HG02852 (cell line): ENCODE measurements around the gene LIG3.
A peak's percentile ranks its signal among the peaks of the same experiment; 100 is the strongest.
"Not testable (repeated sequence)": the region's sequence is repeated elsewhere in the genome, so short reads cannot be mapped to it uniquely, and the experiment has no call there.

Experiments used
- ATAC-seq: cut with Tn5 transposase; IDR thresholded peaks from one replicate; pipeline ENCODE4 v1.9.1; 2021; ENCODE audit warnings: mild to moderate bottlenecking, moderate library complexity; ENCODE audit not compliant: unreplicated experiment

LIG3 gene

DNA sequence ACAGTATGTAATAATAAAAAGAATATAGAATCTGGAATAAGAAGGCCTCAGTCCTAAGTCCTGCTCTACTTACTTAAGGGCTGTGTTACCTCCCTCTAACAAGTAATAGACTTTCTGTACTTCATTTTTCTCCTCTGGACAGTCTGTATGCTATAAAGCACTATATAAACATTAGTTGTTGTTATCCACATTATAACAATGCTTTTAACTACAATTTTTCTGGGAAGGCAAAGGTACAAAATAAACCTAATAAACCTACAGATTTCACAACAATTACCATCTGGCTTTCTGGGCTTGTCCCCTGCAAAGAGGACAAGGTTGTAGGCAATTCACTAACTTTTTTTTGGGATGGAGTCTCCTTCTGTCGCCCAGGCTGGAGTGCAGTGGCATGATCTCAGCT lies 50.5 kb downstream of the LIG3 start:
- no peak for ATAC-seq

DNA sequence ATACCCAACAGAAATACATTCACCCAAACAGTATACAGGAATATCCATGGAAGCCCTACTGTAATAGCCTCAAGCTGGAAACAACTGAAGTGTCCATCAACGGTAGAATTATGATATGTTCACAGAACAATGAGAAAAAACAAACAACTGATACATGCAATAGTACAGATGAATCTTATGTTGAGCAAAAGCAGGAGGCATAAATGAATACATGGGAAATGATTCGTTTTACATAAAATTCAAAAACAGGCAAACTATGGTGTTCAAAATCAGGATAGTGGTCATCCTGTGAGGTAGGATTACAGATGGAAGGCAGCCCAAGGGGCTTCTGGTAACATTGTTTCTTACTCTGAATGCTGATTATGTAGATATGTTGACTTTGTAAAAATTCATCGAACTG lies 58.1 kb downstream of the LIG3 start:
- no peak for ATAC-seq

DNA sequence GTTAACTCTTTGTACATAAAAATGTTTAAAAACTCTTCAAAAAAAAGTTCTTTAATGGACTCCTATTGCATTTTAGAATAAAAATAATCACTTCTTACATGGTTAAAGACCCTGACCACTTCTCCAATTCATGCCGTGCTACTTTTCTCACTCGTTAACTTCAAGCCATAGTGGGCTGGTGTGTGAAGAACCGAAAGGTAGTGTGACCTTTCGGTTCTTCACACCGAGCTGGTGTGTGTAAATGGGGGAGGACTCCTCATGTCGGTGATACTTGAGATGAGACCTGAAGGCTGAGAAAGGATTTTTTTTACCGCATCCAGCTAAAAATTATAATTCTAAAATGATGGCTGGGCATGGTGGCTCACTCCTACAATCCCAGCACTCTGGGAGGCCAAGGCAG lies 61.1 kb downstream of the LIG3 start:
- no peak for ATAC-seq

DNA sequence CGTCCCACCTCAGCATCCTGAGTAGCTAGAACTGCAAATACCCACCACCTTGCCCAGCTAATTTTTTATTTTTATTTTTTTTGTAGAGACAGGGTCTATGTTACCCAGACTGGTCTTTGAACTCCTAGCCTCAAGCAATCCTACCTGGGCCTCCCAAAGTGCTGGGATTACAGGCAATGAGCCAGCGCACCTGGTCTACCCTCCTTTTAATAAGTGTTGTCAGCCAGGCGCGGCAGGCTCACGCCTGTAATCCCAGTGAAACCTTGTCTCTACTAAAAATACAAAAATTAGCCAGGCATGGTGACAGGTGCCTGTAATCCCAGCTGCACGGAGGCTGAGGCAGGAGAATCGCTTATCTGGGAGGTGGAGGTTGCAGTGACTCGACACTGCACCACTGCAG lies 63.9 kb downstream of the LIG3 start:
- ATAC-seq, result no peak

DNA sequence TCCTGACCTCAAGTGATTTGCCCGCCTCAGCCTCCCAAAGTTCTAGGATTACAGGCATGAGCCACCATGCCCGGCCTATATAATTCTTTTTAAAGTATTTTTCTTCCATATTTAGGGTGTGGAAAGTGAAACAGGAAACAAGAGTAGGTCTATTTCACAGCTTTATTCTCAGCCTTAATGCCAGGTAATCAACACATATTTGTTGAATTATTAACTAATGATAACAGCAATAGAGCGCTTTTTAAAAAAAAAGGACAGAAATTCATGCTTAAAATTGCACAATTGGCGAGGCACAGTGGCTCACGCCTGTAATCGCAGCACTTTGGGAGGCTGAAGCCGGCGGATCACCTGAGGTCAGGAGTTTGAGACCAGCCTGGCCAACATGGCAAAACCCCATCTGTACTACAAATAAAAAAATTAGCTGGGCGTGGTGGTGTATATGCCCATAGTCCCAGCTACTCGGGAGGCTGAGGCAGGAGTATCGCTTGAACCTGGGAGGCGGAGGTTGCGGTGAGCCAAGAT lies 65.2 kb downstream of the LIG3 start:
- not testable (repeated sequence) for ATAC-seq

DNA sequence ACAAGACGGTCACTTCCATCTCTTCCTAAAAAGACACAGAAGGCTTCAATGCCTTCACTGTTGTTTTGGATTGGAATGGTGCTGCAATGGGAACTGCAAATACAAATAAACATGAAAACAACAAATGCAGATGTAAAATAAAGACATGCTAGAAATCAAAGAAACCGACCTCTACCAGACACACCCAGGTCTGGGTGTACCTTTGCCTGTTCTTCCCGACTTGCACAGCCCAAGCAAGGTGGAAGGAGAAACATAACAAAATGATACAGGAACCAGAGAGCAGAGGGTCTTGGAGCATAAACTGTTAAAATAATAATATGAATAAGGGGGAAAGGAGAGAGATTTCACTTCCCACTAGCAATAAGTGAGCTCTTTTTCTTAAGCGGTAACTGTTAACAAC lies 65.9 kb downstream of the LIG3 start:
- no peak for ATAC-seq

DNA sequence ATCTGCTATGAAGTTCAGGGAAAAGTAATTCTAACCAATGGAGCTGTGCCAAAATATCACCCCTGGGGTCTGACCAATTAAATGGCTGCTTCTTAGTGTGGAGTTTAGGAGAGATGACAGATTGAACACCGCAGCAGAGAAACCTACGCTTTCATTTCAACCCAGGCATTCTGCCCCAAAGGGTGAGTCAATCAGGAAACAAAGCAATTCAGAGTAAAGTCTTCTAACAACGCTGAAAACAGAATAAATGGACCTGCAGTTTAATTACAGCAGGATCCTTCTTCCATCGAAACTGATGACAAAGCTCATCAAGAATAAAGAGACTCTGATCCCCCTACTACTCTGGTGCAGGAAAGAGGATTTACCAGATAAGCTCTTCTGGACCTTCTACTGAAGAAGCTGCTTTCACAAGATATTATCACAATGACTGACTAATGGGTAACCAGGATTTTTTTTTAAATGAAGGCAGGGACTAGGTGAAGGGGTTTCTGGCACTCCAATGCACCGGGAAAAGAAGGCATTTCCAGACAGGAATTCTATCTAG lies 66.5 kb downstream of the LIG3 start:
- ATAC-seq, result no peak

DNA sequence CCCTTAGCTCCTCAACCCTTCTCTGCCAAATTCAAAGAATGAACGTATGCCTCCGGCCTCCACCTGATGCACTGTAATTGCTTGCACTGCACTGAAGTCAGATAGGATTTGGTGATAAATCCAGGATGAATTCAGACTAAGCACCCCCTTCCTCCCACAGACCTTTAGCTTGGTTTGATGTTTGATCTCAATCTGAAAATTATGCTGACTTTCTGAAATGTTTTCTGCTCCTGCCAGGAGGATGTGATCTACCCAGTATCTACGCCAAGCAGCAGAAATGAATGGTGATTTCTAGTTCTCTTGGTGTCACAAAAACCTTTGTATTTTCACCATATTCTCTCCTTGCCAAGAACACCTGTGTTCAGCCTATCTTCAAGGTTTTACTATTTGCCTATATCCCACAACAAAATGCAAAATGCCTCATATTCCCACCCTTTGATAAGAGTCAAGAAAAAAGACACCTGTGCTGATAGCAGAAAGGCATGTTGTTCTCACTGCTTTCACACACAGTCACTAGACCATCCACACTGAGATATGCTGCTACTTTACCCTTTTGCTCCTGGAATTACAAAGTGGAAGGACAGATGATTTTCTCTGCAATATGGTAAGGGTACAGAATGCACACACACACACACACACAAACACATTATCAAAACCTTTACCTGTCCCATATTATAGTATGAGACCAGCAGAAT lies 68.5 kb downstream of the LIG3 start:
- no peak for ATAC-seq

DNA sequence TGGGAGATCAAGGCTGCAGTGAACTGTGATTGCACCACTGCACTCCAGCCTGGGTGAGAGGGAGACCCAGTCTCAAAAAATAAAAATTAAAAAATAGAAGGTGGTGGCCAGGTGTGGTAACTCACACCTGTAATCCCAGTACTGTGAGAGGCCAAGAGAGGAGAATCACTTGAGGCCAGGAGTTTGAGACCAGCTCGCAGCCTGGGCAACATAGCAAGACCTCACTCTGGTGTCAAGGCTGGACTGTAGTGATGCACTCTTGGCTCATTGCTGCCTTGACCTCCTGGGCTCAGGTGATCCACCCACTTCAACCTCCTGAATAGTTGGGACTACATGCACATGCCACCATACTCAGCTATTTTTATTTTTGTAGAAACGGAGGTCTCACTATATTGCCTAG lies 69.9 kb downstream of the LIG3 start:
- no peak for ATAC-seq

DNA sequence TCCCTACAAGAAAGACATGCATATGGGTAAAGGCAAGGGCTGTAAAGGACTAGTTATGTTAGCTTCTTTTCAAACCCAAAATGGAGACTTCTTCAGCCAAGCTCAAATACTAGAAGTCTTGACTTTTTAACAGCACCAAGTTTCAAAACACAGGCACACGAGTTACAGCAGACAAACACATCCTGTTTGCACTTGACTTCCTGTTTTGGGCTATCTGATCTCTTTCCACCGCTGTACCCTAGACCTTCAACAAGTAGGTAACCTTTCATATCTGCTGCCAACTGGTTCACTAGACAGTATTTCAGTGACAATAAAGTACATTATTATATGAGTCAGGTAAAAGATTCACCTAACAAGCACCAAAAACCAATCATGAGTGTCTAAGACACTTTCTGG lies 70.9 kb downstream of the LIG3 start:
- ATAC-seq, result peak; percentile 64

DNA sequence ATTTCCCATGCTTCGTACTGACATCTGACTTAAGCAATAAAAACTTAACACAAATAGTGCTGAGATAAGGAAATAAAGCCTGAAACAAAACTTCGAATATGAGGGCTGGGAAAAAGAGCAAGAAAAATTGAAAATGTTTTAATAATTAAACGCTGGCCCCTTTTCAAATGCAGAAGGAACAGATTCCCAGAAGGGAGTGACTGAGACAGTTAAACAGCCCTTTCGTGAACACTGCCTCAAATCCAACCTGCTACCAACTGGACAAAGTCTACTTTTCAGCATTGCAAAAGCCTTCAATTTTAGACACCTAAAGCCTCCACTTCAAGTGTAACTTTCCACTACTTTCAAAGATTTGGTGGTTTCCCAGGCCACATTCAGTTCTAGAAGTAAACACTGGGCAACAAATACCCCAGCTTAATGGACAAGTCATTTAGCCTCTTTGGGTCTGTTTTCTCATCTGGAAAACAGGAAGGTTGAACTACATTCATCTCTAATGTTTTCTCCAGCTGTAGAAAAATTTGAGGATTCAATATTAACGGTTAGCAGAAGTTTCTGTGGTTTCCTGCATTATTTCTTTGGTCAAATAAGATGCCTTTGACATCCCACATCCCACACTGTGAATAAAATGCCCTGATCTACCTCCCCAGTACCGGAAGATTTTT lies 71.4 kb downstream of the LIG3 start:
- no peak for ATAC-seq

DNA sequence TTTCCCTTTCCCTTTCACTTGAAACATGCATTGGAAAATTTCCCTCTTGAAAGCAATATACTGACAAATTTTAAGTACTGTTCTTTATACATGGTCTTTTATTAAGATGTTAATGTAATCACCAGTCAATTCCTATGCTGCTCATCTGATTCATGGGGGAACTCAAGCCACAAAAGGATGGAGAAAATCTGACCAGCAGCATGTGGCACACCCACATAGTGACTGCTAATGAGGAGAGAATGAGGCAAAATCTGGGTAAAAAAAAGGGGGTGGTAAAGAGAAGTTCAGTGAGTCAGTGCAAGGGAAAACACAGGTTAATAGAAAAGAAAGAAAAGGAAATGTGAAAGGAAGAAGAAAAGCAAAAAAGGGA lies 71.9 kb downstream of the LIG3 start:
- no peak for ATAC-seq

DNA sequence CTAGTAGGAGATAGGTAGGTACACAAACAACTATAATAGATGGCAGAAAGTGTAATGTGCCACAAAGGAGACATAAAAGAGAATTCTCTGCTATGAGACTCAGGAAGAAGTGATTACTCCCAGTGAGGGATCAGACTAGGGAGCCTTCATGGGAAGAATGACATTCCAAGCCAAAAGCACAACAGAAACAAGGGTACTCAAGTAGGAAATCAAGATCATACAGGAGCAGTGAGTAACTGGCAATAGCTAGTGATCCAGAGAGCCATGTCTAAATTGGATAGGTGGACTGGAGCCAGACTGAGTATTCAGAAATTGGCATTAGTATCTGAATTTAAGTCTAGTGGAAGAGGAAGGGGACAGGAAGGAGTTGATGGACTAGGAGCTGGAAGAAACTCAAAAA lies 72.5 kb downstream of the LIG3 start:
- no peak for ATAC-seq

DNA sequence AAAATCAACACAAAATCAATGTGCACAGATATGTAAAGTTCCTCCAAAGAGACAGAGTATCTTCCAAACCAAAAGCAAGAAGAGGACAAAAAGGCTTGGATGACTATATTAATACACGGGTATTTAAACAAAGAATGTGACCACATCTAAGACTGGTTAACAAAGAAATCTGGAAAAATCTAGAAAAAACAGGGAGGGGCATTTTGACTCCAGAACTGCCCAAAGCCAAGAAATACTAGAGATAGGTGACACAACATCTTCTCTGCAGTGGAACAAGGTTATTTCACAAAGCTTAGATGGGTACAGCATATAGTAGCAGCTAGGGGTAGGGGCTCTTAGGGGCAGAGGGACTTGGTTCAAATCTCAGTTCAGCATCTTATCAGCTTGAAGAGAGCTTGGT lies 72.9 kb downstream of the LIG3 start:
- ATAC-seq, result no peak

DNA sequence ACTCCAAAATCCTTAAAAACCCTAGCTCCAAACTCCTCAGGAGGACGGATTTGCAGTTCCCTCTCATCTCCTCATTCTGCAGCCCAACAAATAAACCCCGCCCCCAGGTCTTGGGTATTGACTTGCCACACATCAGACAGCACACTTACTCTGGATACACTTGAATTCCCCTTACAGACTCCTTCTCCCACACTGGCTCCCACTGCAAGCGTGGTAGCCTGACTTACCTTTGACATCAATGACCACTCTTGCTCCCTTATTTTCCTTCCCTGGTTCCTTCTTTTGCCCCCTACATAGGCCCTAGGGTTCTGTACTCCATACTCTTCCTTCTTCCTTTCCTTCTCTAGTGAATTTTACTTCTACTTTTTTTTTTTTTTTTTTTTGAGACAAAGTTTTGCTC lies 75.7 kb downstream of the LIG3 start:
- no peak for ATAC-seq

DNA sequence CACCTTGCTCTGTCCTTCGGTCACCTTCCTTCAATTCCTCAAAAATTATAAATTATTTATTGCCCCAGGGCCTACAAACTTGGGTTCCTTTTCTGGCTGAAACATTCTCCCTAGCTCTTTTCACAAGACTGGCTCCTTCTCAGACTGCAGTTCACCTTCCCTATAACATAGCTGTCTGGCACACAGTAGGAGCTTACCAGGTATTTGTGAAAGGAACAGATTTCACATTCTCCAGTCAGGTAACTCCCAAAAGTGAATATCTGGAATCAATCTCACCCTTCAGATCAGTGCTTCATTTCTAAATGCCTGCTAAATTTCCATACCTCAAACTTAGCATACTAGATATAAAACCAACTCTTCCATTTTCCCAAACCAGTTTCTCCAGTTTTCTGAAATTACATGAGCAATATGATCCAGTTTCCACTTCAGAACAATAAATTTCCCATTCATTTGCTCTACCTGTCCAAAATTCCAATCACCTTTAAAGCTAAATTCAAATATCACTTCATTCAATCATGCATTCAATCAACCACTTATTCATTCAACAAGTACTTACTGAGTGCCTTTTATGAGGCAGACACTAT lies 77.1 kb downstream of the LIG3 start:
- ATAC-seq, result no peak
